ENCODE results near the gene CDHR4.

DNA sequence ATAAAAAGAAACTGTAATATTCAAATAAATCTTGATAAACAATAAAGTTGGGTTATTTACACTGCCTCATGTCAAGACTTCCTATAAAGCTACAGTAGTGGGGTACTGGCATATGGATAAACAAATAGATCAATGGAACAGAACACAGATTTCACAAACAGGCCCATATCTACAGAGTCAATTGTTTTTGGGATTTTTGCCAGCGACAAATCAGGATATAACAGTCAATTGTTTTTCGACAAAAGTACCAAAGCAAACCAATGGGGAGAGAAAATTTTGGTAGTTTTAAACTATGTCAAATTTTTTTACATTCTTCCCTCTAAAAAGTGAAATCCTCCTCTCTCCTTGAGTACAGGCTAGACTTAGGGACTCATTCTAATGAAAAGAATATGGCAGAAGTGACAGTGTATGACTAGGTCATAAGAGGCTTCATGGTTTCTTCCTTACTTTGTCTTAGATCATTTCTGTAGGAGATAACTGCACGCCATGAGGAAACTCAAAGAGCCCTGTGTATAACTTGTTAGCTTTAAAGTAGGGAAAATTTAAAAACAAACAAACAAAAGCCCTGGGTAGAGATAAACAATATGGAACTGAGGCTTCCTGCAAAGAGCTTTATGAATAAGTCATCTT is 30.3 kb downstream of the CDHR4 start:
- TF ChIP-seq POLR2A (IDR thresholded peaks at IDR 0.05; ENCODE audit: low read length) (no peak), GATA1 (IDR thresholded peaks at IDR 0.05; ENCODE audit: low read depth, low read length) (no peak)

All from erythroblast (primary cell).